GM18517 (cell line): ENCODE results near the gene SDHB.

Experiments used
- ATAC-seq: cut with Tn5 transposase; IDR thresholded peaks from one replicate; pipeline ENCODE4 v1.9.1; 2021; ENCODE audit warnings: mild to moderate bottlenecking, moderate library complexity; ENCODE audit not compliant: unreplicated experiment

The SDHB gene

GRCh38 chr1:17046334-17046657 lies 7.5 kb downstream of the SDHB start:
- no peak for ATAC-seq

GRCh38 chr1:17045634-17046333 lies 8.0 kb downstream of the SDHB start:
- no peak for ATAC-seq

GRCh38 chr1:17045150-17045549 lies 8.7 kb downstream of the SDHB start:
- ATAC-seq = no peak

- no peak for ATAC-seq
These were observed 10.2 kb downstream of the SDHB start for GRCh38 chr1:17043676-17044075.

GRCh38 chr1:17040135-17040534 lies 13.7 kb downstream of the SDHB start:
- no peak for ATAC-seq

GRCh38 chr1:17039522-17039921 lies 14.3 kb downstream of the SDHB start:
- no peak for ATAC-seq

GRCh38 chr1:17033481-17033880 lies 20.4 kb downstream of the SDHB start:
- no peak for ATAC-seq

GRCh38 chr1:17032741-17033140 lies 21.1 kb downstream of the SDHB start:
- ATAC-seq = no peak

- ATAC-seq = no peak
These were observed 22.4 kb downstream of the SDHB start for GRCh38 chr1:17031436-17031835.

- ATAC-seq = no peak
These were observed 23.6 kb downstream of the SDHB start for GRCh38 chr1:17030206-17030605.

- no peak for ATAC-seq
These were observed 25.1 kb downstream of the SDHB start for GRCh38 chr1:17028662-17029188.

- ATAC-seq = no peak
These were observed 25.9 kb downstream of the SDHB start for GRCh38 chr1:17027900-17028299.

- no peak for ATAC-seq
These were observed 26.4 kb downstream of the SDHB start for GRCh38 chr1:17027403-17027802.

- ATAC-seq = no peak
These were observed 29.1 kb downstream of the SDHB start for GRCh38 chr1:17024721-17025120.

- no peak for ATAC-seq
These were observed 30.3 kb downstream of the SDHB start for GRCh38 chr1:17023573-17023972.

- no peak for ATAC-seq
These were observed 30.7 kb downstream of the SDHB start for GRCh38 chr1:17023102-17023501.

- no peak for ATAC-seq
These were observed 31.9 kb downstream of the SDHB start for GRCh38 chr1:17021896-17022295.

GRCh38 chr1:17020502-17020901 lies 33.3 kb downstream of the SDHB start:
- ATAC-seq = no peak

GRCh38 chr1:17018849-17019248 lies 35.0 kb downstream of the SDHB start:
- ATAC-seq = no peak

- no peak for ATAC-seq
These were observed 36.4 kb downstream of the SDHB start for GRCh38 chr1:17017435-17017834.

GRCh38 chr1:17016317-17016661 lies 37.5 kb downstream of the SDHB start:
- ATAC-seq = no peak

GRCh38 chr1:17014671-17015567 lies 38.9 kb downstream of the SDHB start:
- ATAC-seq = no peak
